NCI-H345 treated with DMSO at 0.1 percent for 48 hours (cell line): ENCODE measurements around the gene RSPH10B2.
"Not testable (repeated sequence)": the region's sequence is repeated elsewhere in the genome, so short reads cannot be mapped to it uniquely, and the experiment has no call there.

Experiments
- DNase-seq: peaks from one replicate; lab custom pipeline; 2025; ENCODE audit not compliant: unreplicated experiment; lab: John Stamatoyannopoulos, UW

The RSPH10B2 gene

DNA sequence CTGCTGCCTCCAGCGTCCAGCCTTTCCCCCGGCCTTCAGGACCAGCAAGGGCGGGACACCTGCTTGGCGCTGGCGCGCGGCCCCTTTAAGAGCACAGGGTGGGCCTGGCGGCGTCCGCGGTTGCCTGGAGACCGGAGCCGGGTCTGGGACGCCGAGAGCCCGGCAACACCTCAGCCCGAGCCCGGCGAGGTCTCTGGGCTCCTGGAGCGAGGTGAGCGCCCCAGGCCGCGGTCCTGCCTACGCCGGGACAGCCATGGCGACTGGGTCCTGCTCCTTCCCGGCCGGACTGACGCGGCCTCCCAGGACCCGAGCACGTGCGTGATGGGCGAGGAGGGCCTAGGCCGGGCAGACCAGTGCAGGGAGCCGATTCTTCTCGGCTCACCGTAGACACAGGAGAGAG is at the start of gene RSPH10B2:
Gene RSPH10B2 (plus strand): TSS at position 140 of the 400 bp plus-strand sequence. CDS start 3,575 bp downstream, outside the sequence.
- not testable (repeated sequence) for DNase-seq

DNA sequence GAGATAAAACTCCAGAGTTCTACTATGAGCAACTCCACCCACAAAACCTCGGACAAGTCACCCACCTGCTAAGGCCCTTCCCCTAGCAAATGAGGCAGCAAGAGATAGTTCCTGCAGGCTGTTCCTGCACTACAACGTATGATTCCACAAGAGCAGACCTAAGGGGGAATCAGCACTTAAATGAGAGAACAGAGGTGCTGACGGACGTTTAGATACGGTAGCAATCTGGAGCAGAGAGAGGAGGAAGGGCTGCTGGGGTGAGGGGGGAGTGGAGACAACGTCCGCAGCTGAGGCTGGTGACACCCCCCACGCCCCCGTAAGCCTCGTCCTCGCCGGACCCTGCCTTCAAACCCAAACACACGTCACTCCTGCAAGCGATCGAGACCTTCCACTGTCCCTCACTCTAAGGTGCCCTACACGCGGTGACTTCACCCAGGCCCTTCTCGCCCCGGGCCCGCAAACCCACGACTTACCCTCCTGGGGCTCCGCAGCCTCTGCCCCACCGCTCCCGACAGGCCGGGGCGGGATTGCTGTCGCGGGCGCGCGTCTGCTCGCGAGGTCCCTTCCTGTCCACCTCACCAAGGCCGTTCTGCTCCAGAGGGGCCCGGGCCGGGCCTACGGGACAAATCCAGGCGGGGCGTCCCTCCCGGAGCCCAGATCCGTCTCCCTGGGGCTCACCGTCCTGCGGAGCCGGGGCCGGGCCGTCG is 47.8 kb upstream of the RSPH10B2 start:
- DNase-seq = no peak

DNA sequence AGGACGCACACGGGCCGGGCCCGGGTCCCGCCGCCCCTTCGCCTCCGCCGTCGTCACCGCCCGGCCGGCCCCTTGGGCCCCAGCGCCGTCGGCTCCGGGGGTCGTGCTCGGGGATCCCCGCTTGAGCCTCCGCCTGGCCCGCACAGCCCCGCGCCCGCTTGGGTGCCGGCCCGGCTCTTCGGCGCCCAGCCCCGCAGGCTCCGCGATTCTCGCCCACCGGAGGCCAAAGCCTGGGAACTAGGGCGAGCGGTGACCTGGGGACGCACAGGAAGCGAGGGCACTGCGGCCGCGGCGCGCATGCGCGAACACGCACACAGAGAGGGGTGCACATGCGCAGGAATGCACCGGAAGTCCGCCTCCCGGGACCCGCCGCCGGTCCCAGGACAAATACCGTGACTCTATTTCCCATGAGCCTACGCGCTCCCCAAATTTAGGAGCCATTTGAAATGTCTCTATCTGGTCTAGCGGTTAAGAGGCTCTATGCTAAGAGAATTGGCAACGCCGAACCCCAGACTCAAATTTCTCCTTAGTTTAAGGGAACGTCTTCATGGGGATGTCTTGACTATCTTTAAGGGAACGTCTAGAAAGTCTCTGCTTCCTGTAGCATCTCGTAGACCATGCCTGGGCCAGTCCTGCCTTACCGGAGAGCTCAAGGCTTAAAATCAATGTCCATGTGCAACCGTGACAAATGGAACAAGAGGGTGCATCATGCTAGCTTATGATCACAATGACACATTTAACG is 47.1 kb upstream of the RSPH10B2 start, which contains the start of gene ZNF12:
Gene ZNF12 (minus strand): TSS at position 282 of the 742 bp plus-strand sequence. CDS start 1,774 bp downstream, outside the sequence.
- DNase-seq = peak; percentile 93

DNA sequence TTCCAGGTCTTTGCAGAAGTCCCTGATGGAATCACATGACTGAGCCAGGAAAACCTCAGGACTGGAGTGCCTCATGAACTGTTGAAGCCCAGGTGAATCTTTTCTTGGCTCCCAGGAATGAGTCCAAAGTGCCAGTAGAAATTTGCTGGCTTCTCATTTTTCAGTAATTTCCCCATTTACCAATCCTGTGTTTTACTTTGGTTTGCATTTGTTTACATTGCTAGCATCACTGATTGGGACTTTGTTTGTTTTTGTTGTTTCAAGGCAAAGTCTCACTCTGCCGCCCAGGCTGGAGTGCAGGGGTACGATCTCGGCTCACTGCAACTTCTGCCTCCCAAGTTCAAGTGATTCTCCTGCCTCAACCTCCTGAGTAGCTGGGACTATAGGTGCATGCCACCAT is 45.6 kb upstream of the RSPH10B2 start:
- DNase-seq = no peak

DNA sequence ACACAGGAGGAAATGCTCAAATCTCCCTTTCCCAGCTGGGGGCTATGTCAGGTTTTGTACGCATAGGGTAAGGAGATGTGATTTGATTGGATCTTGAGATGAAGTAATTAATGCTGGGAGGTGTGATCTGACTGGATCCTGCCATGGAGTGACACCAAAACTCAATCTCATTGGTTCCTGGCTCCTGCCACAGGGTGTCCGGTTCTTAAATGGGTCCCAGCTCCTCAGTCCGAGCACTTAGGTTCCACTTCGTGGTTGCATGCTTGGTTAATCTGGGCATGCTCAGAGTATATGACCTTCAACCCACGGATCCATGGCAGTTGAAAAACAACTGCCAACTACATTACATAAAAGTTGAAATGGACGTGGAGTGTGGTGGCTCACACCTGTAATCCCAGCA is 44.1 kb upstream of the RSPH10B2 start:
- no peak for DNase-seq

DNA sequence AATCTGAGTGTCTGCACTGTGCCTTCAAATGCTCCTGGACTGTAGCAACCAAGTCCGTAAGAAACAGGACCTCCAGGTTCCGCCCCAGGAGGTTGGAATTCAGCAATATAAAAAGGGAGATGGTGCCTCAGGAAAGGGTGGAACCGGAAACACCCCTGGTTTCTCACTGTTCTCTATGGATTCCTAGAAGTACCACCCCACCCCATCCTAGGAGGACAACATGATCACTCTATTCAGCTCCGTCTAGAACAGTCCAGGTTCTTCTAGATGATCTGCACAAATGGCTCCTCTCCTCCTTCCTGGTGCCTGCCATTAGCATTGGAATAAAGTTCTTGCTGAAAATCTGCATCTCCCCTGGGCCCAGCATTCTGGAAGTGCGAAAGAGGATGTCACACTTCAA is 39.5 kb upstream of the RSPH10B2 start:
- no peak for DNase-seq

DNA sequence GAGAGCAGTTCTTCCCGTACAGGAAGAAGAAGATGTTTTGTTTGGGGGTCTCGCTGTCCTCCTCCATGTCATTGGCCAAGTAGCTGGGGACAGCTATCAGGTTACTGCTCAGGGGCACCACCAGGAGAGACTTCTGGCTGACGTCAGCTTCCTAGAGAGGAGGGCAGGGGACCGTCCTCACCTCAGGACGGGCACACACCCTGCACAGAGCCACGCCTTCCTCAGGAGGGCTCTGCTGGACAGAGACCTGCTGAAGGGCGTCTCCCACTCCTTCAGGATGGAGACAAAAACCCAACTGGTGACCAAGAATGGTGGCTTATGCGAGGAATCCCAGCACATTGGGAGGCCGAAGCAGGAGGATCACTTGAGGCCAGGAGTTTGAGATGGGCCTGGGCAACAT is 38.0 kb upstream of the RSPH10B2 start:
- not testable (repeated sequence) for DNase-seq

DNA sequence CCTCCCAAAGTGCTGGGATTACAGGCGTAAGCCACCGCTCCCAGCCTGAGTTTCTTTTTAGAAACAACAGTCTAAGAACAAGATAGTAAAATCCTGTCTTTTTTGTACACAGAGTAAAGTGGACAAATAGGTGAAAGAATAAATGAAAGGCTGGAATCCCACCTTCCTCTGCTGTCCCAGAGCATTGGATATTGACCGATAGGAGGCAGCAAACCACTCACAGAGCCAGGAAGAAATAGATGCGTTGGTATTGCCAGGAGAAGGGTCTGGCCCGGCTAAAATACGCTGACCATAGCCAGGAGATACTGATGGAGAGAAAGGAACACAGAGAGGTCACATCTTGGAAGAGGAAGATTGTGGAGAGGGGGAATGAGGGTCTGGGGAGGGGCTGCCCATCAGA is 35.8 kb upstream of the RSPH10B2 start:
- no peak for DNase-seq

DNA sequence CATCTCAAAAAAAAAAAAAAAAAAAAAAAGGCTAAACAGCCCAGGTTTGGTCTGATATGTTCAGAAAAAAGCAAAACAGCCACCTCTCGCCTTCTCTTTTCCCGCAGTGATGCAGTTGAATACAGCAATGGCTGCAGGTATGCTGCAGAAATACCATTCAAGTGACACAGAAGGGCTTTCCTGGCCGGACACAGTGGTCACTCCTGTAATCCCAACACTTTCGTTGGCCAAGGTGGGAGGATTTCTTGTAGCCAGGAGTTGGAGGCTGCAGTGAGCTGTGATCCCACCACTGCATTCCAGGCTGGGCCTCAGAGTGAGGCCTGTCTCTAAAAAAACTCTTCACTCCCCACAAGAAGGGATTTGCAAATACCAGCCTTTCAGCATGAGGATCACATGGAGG is 29.6 kb upstream of the RSPH10B2 start:
- not testable (repeated sequence) for DNase-seq

DNA sequence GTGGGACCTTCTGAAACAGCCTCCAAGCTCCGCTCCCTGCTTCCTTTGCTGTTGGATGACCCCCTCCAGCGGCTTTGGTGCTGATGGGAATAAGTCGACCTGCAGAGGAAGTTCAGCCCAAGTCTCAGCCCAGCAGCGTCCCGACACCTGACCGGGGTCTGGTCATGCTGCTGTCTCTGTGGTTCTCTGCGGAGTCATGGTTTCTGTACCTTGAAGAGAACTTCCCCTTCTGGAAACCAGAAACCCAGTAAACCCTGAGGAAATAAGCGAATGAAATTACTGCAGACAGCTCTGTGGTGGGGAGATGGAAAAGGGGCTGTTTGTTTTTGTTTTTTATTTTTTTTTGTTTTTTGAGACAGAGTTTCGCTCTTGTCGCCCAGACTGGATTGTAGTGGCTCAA is 28.9 kb upstream of the RSPH10B2 start:
- DNase-seq = no peak

DNA sequence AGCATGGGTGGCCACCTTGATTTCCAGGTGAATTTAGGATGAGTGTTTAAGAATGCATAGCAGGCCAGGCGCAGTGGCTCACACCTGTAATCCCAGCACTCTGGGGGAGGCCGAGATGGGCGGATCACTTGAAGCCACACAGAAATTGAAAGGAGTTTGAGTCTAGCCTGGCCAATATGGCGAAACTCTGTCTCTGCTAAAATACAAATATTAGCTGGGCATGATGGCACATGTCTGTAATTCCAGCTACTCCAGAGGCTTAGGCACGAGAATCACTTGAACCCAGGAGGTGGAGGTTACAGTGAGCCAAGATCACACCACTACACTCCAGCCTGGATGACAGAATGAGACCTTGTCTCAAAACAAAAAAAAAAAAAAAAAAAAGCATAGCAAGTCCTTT is 27.6 kb upstream of the RSPH10B2 start:
- not testable (repeated sequence) for DNase-seq

DNA sequence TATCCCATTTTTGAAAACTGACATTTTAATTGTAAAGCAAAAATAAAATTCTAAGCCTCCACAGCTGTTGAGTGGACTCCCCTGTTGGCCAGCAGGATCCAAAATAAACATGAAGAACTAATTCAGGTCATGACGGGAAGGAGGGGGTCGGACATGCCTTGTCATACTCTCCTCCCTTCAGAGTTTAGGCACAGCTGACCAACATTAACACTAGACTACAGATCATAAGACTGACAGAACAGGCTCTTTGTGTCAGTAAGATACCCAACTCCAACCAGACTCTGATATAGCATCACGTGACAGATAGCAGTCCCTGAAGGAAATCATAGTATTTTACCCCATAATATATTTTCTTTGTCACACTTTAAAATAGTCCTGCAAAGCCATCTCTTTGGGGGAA is 26.2 kb upstream of the RSPH10B2 start:
- DNase-seq = no peak

DNA sequence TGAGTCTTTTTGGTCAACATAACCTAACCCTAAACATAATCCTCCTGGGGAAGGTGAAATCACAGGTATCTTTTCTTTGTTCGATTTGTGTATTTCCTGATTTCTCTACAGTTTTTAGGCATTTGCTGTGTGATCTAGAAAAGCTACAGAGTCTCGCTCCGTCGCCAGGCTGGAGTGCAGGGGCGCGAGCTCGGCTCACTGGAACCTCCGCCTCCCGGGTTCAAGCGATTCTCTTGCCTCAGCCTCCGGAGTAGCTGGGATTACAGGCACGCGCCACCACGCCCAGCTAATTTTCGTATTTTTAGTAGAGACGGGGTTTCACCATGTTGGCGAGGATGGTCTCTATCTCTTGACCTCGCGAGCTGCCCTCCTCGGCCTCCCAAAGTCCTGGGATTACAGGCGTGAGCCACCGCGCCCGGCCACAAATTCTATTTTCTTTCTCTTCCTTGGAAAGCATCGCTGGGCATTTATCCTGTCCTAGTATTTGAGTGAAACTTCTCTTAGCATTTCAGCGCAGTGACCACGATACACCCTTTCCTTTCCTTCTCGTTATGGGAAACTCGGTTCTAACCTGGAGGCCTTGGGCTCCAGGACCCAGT is 24.9 kb upstream of the RSPH10B2 start:
- not testable (repeated sequence) for DNase-seq

DNA sequence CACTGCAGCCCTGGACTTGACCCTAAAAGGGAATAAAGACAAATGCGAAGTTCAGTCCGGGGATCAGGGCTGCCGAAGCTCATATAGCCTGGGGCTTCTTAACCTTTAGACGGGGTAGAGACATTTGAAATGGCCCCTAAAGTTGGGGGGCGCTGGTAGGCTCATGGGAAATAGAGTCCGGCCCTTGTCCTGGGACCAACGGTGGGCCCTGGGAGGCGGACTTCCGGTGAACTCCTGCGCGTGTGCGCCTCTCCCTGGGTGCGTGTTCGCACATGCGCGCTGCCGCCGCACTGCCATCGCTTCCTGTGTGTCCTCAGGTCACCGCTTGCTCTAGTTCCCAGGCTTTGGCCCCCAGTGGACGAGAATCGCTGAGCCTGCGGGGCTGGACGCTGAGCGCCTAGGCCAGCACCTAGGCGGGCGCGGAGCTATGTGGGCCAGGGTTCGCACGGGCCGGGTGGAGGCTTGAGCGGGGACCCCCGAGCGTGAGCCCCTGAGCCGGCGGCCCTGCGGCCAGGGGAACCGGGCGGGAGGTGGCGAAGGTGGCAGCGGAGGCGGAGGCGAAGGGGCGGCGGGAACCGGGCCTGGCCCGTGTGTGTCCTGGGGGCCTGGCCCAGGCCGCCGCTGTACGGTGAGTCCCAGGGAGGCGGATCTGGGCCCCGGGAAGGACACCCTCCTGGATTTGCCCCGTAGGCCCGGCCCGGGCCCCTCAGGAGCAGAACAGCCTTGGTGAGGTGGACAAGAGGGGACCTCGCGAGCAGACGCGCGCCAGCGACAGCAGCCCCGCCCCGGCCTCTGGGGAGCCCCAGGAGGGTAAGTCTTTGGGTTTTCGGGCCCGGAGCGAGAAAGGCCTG is 24.2 kb upstream of the RSPH10B2 start:
- peak; percentile 63 for DNase-seq

DNA sequence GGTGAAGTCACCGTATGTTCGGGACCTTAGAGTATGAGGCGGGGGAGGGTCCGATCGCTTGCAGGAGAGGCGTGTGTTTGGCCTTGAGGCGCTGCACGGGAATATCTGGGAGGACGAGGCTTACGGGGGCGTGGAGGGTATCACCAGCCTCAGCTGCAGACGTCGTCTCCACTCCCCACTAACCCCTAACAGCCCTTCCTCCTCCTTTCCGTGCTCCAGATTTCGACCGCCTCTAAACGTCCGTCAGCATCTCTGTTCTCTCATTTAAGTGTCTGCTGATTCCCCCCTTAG is 23.6 kb upstream of the RSPH10B2 start:
- no peak for DNase-seq

DNA sequence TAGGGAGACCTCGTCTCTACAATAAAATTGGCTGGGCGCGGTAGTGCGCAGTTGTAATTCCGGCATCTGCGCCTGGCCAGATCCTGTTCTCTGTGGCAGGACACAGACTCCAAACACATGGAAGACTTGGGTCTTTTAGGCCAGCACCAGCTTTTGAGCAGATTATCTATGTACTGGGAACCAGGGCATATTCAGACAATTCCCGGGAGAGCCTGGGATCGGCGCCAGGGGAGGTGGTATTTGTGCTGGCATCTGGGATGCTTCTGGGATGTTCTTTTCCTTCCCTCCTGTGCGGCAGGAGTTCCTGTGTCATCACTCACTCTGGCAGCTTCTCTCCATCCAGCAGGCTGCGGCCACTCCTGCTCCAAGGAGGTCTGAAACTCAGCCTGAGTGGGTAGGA is 15.5 kb upstream of the RSPH10B2 start:
- not testable (repeated sequence) for DNase-seq

DNA sequence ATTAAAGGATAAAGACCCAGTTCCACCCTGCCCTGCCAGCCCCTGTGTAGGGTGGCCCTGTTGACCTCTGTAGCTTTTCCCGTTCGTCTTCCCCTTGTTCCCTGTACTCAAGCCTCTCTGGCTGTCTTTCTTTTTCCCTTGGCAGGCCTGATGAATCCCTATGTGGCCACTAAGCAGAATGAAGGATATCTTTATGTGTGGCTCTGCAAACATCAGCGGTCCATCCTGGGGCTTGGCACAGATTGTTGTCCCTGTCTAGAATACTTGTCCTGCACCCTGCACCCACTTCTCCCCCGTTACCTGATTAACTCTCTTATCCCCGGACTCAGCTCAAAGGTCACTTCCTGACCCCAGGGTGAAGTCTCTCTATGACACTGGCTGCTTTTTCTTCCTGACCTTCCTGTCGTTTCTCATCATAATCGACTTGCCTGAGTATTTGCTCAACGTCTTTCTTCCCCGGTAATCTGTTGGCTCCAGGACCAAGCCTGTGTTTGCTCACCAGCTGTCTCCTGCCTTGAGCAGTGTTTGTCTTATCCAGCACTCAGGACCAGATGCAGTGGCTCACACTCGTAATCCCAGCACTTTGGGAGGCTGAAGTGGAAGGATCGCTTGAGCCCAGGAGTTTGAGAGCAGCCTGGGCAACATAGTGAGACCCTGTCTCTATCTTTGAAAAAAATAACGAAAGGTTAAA is 9.3 kb upstream of the RSPH10B2 start:
- DNase-seq = not testable (repeated sequence)

DNA sequence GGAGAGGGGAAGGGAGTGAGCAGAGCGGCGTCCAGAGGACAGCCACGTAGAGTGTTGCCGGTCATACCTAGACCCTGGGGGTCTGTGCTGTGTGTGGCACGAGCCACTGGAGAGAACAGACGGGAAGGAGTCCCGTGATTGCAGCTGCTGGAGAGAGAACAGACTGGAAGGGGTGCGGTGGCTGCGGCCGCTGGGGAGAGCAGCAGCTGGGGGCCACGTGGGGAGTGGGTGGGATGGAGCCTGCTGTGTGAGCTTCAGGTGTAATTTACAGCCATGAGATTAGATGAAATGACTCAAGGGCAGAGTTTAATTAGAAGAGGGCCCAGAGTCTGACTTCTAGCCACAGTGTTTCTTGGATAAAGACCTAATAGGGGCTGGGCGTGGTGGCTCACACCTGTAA is 4.6 kb upstream of the RSPH10B2 start:
- DNase-seq = not testable (repeated sequence)

DNA sequence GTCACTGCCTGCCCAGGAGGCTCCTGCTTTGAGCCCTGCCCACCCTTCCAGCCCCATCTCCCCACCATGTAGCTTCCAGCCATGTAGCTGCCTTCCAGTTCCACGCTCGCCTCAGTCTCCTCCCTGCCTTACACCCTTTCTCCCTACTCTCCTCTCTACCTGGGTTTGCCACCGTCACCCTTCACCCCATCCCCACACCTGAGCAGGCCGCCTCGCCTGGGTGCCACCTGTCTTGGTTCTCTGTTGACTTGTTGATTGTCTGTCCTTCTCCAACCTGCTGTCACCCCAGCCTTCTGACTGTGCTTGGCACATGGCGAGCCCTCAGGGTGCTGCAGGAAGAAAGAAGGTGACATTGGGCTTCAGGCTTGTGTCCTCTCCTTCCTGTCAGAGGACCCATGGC is 3.7 kb upstream of the RSPH10B2 start:
- not testable (repeated sequence) for DNase-seq

DNA sequence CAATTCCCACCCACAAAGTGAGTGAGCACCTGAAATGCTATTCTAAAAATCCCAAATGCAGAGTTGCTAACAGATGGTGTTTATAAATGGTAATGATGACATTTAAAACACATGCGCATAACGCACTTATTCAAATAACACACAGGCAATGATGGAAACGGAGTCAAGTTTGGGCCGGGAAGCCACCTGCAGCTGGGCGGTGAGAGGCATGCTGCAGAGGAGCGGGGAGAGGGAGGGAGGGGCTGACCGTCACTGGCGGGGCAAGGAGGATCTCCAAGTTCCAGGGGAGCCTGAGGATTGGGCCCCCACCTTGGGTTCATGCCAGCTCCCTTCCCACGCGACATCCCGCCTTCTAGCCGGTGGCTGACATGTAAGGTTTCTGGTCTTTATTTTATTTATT is 7.3 kb downstream of the RSPH10B2 start:
- DNase-seq = not testable (repeated sequence)

DNA sequence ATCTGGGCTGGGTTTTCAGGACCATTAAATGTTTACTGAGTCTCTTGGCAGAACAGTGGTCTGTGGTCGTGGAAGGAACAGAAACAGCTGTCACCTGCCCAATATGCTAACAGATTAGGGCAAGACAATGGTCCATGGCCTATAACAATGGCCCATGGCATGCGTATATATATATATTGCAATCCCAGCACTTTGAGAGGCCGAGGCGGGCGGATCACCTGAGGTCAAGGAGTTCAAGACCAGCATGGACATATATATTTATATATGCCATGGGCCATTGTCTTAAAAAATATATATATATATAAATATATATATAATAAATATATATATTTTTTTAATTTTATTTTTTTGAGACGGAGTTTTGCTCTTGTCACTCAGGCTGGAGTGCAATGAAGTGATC is 27.7 kb downstream of the RSPH10B2 start:
- DNase-seq = not testable (repeated sequence)
